NK-92 (cell line): ENCODE data around the gene PAN3.

Experiments
- DNase-seq: peaks from one replicate; lab custom pipeline; 2025; ENCODE audit not compliant: unreplicated experiment; lab: John Stamatoyannopoulos, UW

Gene PAN3

DNA sequence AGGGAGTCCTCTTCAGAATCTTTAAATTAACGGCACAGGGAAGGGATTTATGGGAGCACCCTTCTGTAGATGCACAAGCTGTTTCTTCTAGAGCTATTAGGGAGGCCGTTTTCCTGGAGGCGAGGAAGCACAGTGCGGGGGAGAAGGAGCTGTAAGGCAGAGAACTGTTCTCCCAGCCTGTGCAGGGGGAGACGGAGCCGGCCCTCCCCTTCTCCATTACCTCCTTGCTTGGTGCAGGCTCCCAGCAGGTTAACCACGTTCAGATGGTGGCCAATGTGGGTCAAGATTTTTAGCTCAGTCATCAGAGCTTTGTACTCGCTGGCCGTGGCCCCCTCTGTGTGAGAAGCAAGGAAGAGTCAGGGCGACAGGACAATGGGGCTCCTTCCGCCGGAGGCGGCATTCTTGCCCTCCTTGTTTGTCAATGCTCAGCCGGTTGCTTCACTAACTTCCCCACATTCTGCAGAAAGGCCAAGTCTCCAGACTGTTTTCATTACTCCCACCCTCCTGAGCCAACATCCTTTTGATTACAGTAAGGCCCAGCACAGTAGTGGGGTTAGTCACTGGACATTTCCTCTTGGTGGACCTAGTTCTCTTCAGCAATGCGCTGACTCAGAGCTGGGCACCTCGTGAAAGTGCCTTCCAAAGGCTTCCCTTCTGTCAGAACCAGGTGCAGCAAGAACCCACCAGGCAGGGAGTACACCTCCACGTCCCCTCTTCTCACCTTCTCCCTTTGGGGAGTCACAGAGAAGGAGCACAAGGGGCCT, 191.2 kb downstream of the PAN3 start:
- DNase-seq, result no peak

DNA sequence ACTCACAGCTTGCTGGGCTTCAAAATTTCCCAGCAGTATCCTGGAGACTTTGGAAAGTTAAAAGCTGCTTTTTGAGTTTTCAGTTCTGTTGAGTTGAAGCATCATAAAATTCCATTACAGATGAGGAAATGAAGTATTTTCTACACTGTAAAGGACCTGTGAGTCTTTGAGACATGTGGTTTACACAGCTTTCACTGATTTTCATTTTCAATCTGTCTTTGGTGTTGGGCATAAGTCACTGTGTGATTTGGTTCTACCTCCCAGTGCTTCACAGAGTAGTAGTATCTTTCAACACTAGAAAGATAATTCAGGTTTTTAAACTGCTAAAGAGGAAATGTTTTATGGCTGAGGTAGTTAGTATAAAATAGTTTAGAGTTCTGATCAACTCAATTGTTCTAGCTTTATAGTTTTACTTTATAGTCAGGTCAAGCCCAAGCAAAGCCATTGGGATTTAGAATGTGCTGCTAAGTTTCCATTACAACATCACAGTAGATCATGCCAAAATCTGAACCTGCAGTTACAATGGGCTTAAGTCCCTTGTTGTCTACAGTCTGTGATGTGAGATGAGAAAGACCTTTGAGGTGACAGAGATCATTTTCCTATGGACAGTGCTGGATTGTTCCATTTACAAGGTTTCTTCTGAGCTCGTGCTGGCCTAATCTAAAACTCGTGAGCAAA, 195.0 kb downstream of the PAN3 start:
- no peak for DNase-seq

DNA sequence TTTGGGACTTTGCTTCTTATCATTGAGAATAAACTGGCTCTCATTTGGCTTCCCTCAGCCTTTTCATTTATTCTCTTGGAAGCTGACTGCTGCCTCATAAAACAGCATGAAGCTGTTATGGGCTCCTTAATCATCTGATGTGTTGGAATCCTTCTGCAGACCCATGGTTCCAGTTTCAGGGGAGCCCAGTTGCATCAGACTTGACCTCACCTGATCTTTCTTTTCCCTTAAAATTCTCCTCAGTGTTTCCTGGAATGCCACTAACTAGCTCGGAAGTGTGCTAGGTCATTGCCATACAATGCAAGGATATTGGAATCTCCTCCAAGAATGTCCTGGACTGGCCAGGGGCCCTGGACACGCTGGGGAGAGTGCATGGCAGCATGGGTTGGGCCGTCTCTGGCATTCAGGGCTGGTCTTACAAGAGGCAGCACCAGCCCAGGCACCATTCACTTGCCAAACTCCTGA, 197.9 kb downstream of the PAN3 start:
- DNase-seq, result no peak

DNA sequence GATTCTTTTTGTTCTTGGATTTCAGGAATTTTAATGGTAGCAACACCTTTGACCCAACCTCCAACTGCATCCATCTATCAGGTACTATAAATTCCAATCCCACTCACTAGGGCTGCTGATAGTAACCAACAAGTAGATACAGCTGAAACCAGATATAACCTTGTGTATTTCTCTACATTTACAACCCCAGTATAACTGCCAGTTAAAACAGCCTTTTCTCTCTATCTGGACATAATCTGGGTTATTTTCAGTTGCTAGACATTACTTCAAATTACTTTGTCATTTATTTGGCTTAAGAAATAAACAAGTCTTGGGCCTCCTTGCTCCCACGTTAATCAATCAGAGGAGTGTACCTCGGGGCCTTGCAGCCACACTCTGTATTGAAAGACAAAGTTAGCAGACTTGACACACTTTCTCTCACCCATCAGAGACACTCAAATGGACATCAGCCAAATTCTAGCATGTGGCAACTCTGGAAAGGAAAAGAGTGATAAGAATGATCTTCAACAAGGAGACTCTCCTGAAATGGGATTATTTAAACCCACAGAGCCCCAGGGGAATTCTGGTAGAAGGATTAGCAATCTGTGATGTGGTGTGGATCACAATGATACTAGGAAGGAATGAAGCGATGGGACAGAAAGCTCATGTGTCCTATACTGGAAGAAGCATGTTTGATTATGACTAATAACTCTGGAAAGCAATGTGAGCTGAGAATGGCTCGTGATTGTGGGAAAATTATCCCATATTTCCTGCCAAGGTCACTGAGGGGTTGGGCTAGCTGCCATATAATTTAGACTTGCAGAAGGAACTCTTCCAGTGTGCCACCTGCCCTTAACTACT, 199.0 kb downstream of the PAN3 start:
- no peak for DNase-seq

DNA sequence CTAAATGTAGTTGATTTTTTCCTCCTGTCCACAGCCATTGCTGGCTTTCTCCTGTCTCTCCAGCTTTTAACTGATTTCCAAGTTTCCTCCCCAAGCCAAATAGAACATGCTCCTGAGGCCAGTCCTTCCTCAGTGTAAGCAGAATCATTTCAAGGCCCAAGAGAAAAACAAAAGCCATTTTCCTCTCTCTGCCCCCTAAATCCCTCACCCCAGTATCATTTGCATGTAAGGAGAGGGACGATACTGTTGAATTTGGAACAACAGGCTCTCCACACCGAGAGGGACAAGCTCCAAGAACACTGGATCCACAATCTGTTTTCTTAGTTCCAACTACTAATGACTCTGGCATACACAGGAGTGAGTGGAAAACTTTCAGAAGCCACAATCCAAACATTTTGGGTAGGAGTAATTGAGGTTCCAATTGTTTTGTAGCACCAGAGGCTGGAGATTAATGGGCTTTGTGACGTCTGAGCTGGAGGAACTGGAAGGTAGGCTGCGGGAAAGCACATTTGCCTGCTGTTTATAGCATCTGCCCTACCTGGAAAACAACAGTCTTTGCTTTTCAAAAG, 199.7 kb downstream of the PAN3 start:
- no peak for DNase-seq

DNA sequence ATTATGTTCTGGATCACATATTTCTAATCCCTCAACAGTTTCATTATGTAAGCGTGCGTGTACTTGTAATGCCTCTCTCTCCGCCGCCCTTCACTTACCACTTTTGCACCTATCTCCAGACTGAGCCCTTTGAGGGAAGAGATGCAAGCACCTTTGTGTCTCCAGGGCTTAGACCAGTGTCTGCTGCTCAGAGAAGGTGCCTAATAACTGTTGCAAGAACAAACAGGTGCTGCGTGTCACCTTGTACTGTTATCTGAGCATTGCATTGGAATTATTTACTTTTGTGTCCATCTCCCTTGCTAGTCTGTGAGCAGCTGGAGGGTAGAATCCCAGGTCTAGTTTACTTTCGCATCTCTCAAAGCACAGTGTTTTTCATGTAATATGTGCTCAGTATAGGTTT, 200.4 kb downstream of the PAN3 start:
- no peak for DNase-seq

DNA sequence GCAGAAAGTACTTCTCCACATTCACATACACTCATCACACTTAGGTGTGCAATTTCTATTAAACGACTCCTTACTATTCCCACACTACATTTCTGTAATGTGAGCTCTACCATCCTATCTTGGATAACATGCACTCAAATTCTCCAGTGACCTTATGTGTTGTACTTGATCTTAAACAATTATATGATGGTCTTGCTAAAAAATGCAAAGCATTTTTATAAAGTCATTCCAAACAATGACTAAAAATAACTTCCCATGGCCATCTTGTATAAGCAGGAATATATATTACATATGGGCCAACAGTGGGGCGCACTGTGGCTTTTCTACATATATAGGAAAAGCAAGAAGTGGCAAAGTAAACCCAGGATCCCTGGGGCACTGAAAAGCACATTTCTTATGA, 201.1 kb downstream of the PAN3 start:
- no peak for DNase-seq

DNA sequence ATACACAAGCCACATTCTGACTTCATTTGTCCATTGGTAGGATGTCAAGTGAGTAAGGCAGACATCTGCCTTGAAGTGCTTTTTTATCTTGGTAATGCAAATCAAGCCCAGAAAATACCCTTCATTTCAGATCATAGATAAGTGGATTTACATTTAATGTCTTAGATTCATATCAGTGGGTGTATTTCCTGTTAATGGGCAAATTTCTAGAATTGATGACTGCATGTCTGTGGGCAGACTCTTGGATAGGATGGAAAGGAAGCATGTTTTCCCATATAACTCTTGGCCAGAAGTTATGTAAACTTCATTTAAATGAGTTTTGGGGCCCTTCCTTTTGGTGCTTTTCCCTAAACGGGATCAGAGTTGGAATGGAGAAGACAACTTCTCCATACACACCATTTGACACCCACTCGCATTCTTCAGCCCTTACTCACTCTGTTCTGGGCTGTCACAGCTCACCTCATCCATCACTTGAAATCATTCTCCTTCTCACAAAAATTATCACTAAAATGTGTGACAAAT, 202.0 kb downstream of the PAN3 start:
- no peak for DNase-seq

DNA sequence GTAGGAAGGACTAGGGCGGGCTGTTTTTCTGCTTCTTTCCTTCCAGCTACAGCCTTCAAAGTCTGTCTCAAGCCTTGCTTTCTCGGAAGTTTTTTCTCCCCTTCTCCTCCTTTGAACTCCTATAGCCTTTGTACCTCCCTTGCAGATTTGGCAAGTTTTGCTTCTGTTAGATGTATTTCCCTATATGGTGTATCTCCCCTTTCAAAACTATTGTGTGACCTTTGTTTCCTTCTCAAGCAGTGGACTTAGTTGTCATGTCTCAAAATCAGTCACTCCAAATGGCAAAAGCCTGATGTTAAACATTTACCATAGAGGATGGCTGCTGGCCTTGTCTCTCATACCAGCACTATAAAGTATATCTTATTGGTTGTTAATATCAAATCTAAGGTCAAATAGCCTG, 203.9 kb downstream of the PAN3 start:
- DNase-seq, result no peak

DNA sequence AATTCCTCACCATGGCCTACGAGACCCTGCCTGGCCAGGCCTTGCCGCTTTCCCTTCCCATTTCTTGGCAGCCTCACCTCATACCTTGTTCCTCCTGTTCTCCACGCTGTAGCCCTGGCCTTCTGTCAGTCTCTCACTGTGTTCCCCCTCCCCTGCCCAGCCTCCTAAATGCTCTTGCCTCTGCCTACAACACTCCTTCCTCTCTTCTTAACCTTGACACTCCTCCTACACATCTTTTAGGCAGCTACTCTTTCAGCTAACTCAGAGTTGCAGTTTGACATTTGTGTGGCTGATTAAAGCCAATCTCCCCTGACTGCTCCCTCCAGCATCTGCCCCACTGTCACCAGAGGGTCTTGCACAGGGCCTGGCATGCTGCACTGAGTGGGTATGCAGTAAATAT, 205.8 kb downstream of the PAN3 start:
- no peak for DNase-seq
